ENCODE measurements around the gene CRAMP1. TPM values are rescaled to one million over a fixed set of nuclear protein-coding genes. Genes with fewer than 3 reads are reported as not detected.
A peak's percentile ranks its signal among the peaks of the same experiment; 100 is the strongest.
"Not testable (repeated sequence)": the region's sequence is repeated elsewhere in the genome, so short reads cannot be mapped to it uniquely, and the experiment has no call there.

The CRAMP1 gene
- total RNA-seq, 8 experiments from 2014 or later = 7.0 to 24.8 (median 11.0) TPM

- 62 to 100% (median 83%) methylated on average over 1 to 13 of the region's 15 CpGs; no CpG with 5 or more reads in 2 of the 10 experiments for WGBS, 10 experiments
- Histone ChIP-seq H3K4me3 (no peak overlapping the region), H3K27ac (no peak overlapping the region), H3K4me1 (replicated peaks in 1 of 2) (peaks cover 0 to 10% of the 10 kb centered on the region in 2 donors)
- ATAC-seq (replicated peaks in 6 of 8) = no peak
- in situ Hi-C loops (cut with MboI; ENCODE audit: low pct_unique_long_range_greater_than_20kb in 2 of 9, low sequenced_read_pairs in 9 of 9, unreplicated experiment in 9 of 9) = no loop called here
Measured at GRCh38 chr16:1583180-1583579, 29.0 kb upstream of the CRAMP1 start.

GRCh38 chr16:1584926-1585484 lies 27.2 kb upstream of the CRAMP1 start:
- Histone ChIP-seq H3K4me3 (no peak overlapping the region), H3K27ac (peak overlapping the region in 1 of 2 donors; percentile 34), H3K4me1 (replicated peaks in 1 of 2) (peaks cover 0 to 10% of the 10 kb centered on the region in 2 donors)
- ATAC-seq (replicated peaks in 6 of 8) = peak in 5 of 8 experiments; percentile 21 to 89 (median 37)
- in situ Hi-C loops (cut with MboI; ENCODE audit: low pct_unique_long_range_greater_than_20kb in 2 of 9, low sequenced_read_pairs in 9 of 9, unreplicated experiment in 9 of 9) = no loop called here
- 12 to 76% (median 57%) methylated on average over 4 to 8 of the region's 8 CpGs; no CpG with 5 or more reads in 1 of the 10 experiments for WGBS, 10 experiments

- in situ Hi-C loops (cut with MboI; ENCODE audit: low pct_unique_long_range_greater_than_20kb in 2 of 9, low sequenced_read_pairs in 9 of 9, unreplicated experiment in 9 of 9) = no loop called here
- peaks cover 0 to under 1% of the 10 kb centered on the region in 2 donors for H3K4me1 ChIP-seq (replicated peaks in 1 of 2)
- ATAC-seq (replicated peaks in 6 of 8) = no peak
- 80 to 100% (median 94%) methylated on average over 1 to 3 of the region's 6 CpGs; no CpG with 5 or more reads in 3 of the 10 experiments for WGBS, 10 experiments
- H3K4me3 ChIP-seq = no peak overlapping the region
- H3K27ac ChIP-seq = no peak overlapping the region
Measured at GRCh38 chr16:1590366-1590765, 21.8 kb upstream of the CRAMP1 start.

GRCh38 chr16:1590930-1591705 lies 21.0 kb upstream of the CRAMP1 start:
- 70 to 100% (median 93%) methylated on average over 1 to 7 of the region's 23 CpGs; no CpG with 5 or more reads in 5 of the 10 experiments for WGBS, 10 experiments
- Histone ChIP-seq H3K4me3 (no peak overlapping the region), H3K27ac (no peak overlapping the region), H3K4me1 (replicated peaks in 1 of 2) (no peaks in the 10 kb centered on the region)
- ATAC-seq (replicated peaks in 6 of 8) = peak in 3 of 8 experiments; percentile 38 to 78 (median 73)
- in situ Hi-C loops (cut with MboI; ENCODE audit: low pct_unique_long_range_greater_than_20kb in 2 of 9, low sequenced_read_pairs in 9 of 9, unreplicated experiment in 9 of 9) = no loop called here

- Histone ChIP-seq H3K4me1 (replicated peaks in 1 of 2) (no peaks in the 10 kb centered on the region), H3K4me3 (no peak overlapping the region), H3K27ac (no peak overlapping the region)
- ATAC-seq (replicated peaks in 6 of 8) = no peak
- in situ Hi-C loops (cut with MboI; ENCODE audit: low pct_unique_long_range_greater_than_20kb in 2 of 9, low sequenced_read_pairs in 9 of 9, unreplicated experiment in 9 of 9) = no loop called here
- WGBS, 10 experiments = 59 to 100% (median 96%) methylated on average over 1 to 7 of the region's 16 CpGs; no CpG with 5 or more reads in 6 of the 10 experiments
Measured at GRCh38 chr16:1592446-1592845, 19.7 kb upstream of the CRAMP1 start.

GRCh38 chr16:1595511-1595910 lies 16.6 kb upstream of the CRAMP1 start:
- WGBS, 10 experiments = 86 to 100% (median 100%) methylated on average over 1 to 5 of the region's 5 CpGs; no CpG with 5 or more reads in 5 of the 10 experiments

GRCh38 chr16:1596516-1596915 lies 15.6 kb upstream of the CRAMP1 start:
- 80 to 96% (median 90%) methylated on average over 1 to 11 of the region's 12 CpGs for WGBS, 10 experiments
- in situ Hi-C loops (cut with MboI; ENCODE audit: low pct_unique_long_range_greater_than_20kb in 2 of 9, low sequenced_read_pairs in 9 of 9, unreplicated experiment in 9 of 9) = no loop called here

More at GRCh38 chr16:1595511-1595910, 16.6 kb upstream of the CRAMP1 start:
- ATAC-seq (replicated peaks in 6 of 8); H3K27ac ChIP-seq; H3K4me3 ChIP-seq; in situ Hi-C loops (cut with MboI; ENCODE audit: low pct_unique_long_range_greater_than_20kb in 2 of 9, low sequenced_read_pairs in 9 of 9, unreplicated experiment in 9 of 9); H3K4me1 ChIP-seq (replicated peaks in 1 of 2): not testable (repeated sequence)

GRCh38 chr16:1597154-1597553 lies 15.0 kb upstream of the CRAMP1 start:
- in situ Hi-C loops (cut with MboI; ENCODE audit: low pct_unique_long_range_greater_than_20kb in 2 of 9, low sequenced_read_pairs in 9 of 9, unreplicated experiment in 9 of 9) = no loop called here
- no peak overlapping the region for H3K4me3 ChIP-seq
- 80 to 100% (median 96%) methylated on average over 1 to 3 of the region's 13 CpGs; no CpG with 5 or more reads in 4 of the 10 experiments for WGBS, 10 experiments
- no peaks in the 10 kb centered on the region for H3K4me1 ChIP-seq (replicated peaks in 1 of 2)
- no peak overlapping the region for H3K27ac ChIP-seq
- ATAC-seq (replicated peaks in 6 of 8) = no peak

More at GRCh38 chr16:1596516-1596915, 15.6 kb upstream of the CRAMP1 start:
- Histone ChIP-seq H3K27ac (no peak overlapping the region), H3K4me3 (no peak overlapping the region), H3K4me1 (replicated peaks in 1 of 2) (no peaks in the 10 kb centered on the region)
- ATAC-seq (replicated peaks in 6 of 8) = no peak

GRCh38 chr16:1601031-1601430 lies 11.1 kb upstream of the CRAMP1 start:
- in situ Hi-C loops (cut with MboI; ENCODE audit: low pct_unique_long_range_greater_than_20kb in 2 of 9, low sequenced_read_pairs in 9 of 9, unreplicated experiment in 9 of 9) = no loop called here
- WGBS, 10 experiments = 75 to 100% (median 94%) methylated on average over 1 to 6 of the region's 7 CpGs; no CpG with 5 or more reads in 1 of the 10 experiments

GRCh38 chr16:1601489-1601888 lies 10.7 kb upstream of the CRAMP1 start:
- Histone ChIP-seq H3K27ac (no peak overlapping the region), H3K4me3 (no peak overlapping the region), H3K4me1 (replicated peaks in 1 of 2) (no peaks in the 10 kb centered on the region)
- no peak for ATAC-seq (replicated peaks in 6 of 8)
- WGBS, 10 experiments = 42 to 97% (median 85%) methylated on average over 1 to 5 of the region's 6 CpGs; no CpG with 5 or more reads in 2 of the 10 experiments
- in situ Hi-C loops (cut with MboI; ENCODE audit: low pct_unique_long_range_greater_than_20kb in 2 of 9, low sequenced_read_pairs in 9 of 9, unreplicated experiment in 9 of 9) = no loop called here

More at GRCh38 chr16:1601031-1601430, 11.1 kb upstream of the CRAMP1 start:
- H3K4me1 ChIP-seq (replicated peaks in 1 of 2) = no peaks in the 10 kb centered on the region
- ATAC-seq (replicated peaks in 6 of 8) = no peak
- no peak overlapping the region for H3K4me3 ChIP-seq
- no peak overlapping the region for H3K27ac ChIP-seq

- ATAC-seq (replicated peaks in 6 of 8) = no peak
- Histone ChIP-seq H3K27ac (no peak overlapping the region), H3K4me1 (replicated peaks in 1 of 2) (no peaks in the 10 kb centered on the region), H3K4me3 (no peak overlapping the region)
- 92 to 95% (median 93%) methylated on average over 6 to 11 of the region's 20 CpGs; no CpG with 5 or more reads in 5 of the 10 experiments for WGBS, 10 experiments
- in situ Hi-C loops (cut with MboI; ENCODE audit: low pct_unique_long_range_greater_than_20kb in 2 of 9, low sequenced_read_pairs in 9 of 9, unreplicated experiment in 9 of 9) = no loop called here
Measured at GRCh38 chr16:1602285-1602684, 9.9 kb upstream of the CRAMP1 start.

- H3K4me1 ChIP-seq (replicated peaks in 1 of 2) = peaks cover 4 to 6% of the 10 kb centered on the region in 2 donors
- 69 to 100% (median 95%) methylated on average over 1 to 5 of the region's 10 CpGs; no CpG with 5 or more reads in 6 of the 10 experiments for WGBS, 10 experiments
- no peak for ATAC-seq (replicated peaks in 6 of 8)
- H3K4me3 ChIP-seq = no peak overlapping the region
- H3K27ac ChIP-seq = no peak overlapping the region
- in situ Hi-C loops (cut with MboI; ENCODE audit: low pct_unique_long_range_greater_than_20kb in 2 of 9, low sequenced_read_pairs in 9 of 9, unreplicated experiment in 9 of 9) = no loop called here
Measured at GRCh38 chr16:1606774-1607173, 5.4 kb upstream of the CRAMP1 start.

- WGBS, 10 experiments = 89 to 100% (median 97%) methylated on average over 1 to 6 of the region's 6 CpGs; no CpG with 5 or more reads in 1 of the 10 experiments
- ATAC-seq (replicated peaks in 6 of 8) = no peak
- in situ Hi-C loops (cut with MboI; ENCODE audit: low pct_unique_long_range_greater_than_20kb in 2 of 9, low sequenced_read_pairs in 9 of 9, unreplicated experiment in 9 of 9) = no loop called here
Measured at GRCh38 chr16:1607971-1608370, 4.2 kb upstream of the CRAMP1 start.

More at GRCh38 chr16:1607971-1608370, 4.2 kb upstream of the CRAMP1 start:
- no peak overlapping the region for H3K4me3 ChIP-seq
- no peak overlapping the region for H3K27ac ChIP-seq
- H3K4me1 ChIP-seq (replicated peaks in 1 of 2) = peaks cover 4 to 6% of the 10 kb centered on the region in 2 donors
